NB4 (cell line): Measurements from ENCODE around the gene C4orf51.

Experiments used
- CTCF ChIP-seq: IDR thresholded peaks from one replicate; pipeline ENCODE4 v1.5.1; 2012; ENCODE audit warnings: low read depth, low read length
- MAX ChIP-seq: IDR thresholded peaks from 2 replicates; pipeline ENCODE4 v1.6.1; 2011; ENCODE audit warnings: low read depth, low read length
- POLR2A ChIP-seq: IDR thresholded peaks from 2 replicates; pipeline ENCODE4 v1.6.1; 2011; ENCODE audit warnings: mild to moderate bottlenecking; ENCODE audit not compliant: insufficient read length; ENCODE audit errors: extremely low read depth

GRCh38 chr4:145679520-145679919 is 426 bp upstream of the C4orf51 start:
- TF ChIP-seq CTCF (no peak), MAX (no peak), POLR2A (no peak)
